NCI-H748 treated with DMSO at 0.1 percent for 48 hours (cell line): Measurements from ENCODE around the gene TUSC1.
A peak's percentile ranks its signal among the peaks of the same experiment; 100 is the strongest.
"Not testable (repeated sequence)": the region's sequence is repeated elsewhere in the genome, so short reads cannot be mapped to it uniquely, and the experiment has no call there.

Source experiments
- DNase-seq: peaks from one replicate; lab custom pipeline; 2025; lab: John Stamatoyannopoulos, UW

Gene TUSC1

GRCh38 chr9:25678147-25678666 lies at the start of gene TUSC1:
Gene TUSC1 (minus strand): TSS chr9:25678444. CDS start chr9:25678312, 132 bp downstream.
- peak; percentile 64 for DNase-seq

GRCh38 chr9:25726871-25727410 lies 48.7 kb upstream of the TUSC1 start:
- DNase-seq: no peak

GRCh38 chr9:25724424-25724823 lies 46.2 kb upstream of the TUSC1 start:
- no peak for DNase-seq

GRCh38 chr9:25716220-25716872 lies 38.1 kb upstream of the TUSC1 start:
- no peak for DNase-seq

- no peak for DNase-seq
These were observed 31.7 kb upstream of the TUSC1 start for GRCh38 chr9:25709941-25710340.

GRCh38 chr9:25704800-25705199 lies 26.6 kb upstream of the TUSC1 start:
- DNase-seq: no peak

- DNase-seq: no peak
These were observed 25.6 kb upstream of the TUSC1 start for GRCh38 chr9:25703701-25704357.

- no peak for DNase-seq
These were observed 24.3 kb upstream of the TUSC1 start for GRCh38 chr9:25702536-25702935.

GRCh38 chr9:25700899-25701298 lies 22.7 kb upstream of the TUSC1 start:
- DNase-seq: not testable (repeated sequence)

- no peak for DNase-seq
These were observed 22.2 kb upstream of the TUSC1 start for GRCh38 chr9:25700430-25700829.

GRCh38 chr9:25691786-25692185 lies 13.5 kb upstream of the TUSC1 start:
- DNase-seq: no peak

- no peak for DNase-seq
These were observed 6.1 kb upstream of the TUSC1 start for GRCh38 chr9:25684321-25684720.

- DNase-seq: no peak
These were observed 3.0 kb upstream of the TUSC1 start for GRCh38 chr9:25681266-25681665.

- DNase-seq: no peak
These were observed 659 bp upstream of the TUSC1 start for GRCh38 chr9:25678846-25679360.

- peak; percentile 27 for DNase-seq
These were observed 720 bp downstream of the TUSC1 start for GRCh38 chr9:25677301-25678146.

GRCh38 chr9:25675858-25676257 lies 2.4 kb downstream of the TUSC1 start:
- not testable (repeated sequence) for DNase-seq

- DNase-seq: no peak
These were observed 19.7 kb downstream of the TUSC1 start for GRCh38 chr9:25658571-25658970.

- no peak for DNase-seq
These were observed 23.8 kb downstream of the TUSC1 start for GRCh38 chr9:25654417-25654816.

- no peak for DNase-seq
These were observed 30.1 kb downstream of the TUSC1 start for GRCh38 chr9:25648116-25648515.

- DNase-seq: no peak
These were observed 42.2 kb downstream of the TUSC1 start for GRCh38 chr9:25636026-25636425.

- no peak for DNase-seq
These were observed 49.0 kb downstream of the TUSC1 start for GRCh38 chr9:25629231-25629630.
